HUES6 (cell line): Measurements from ENCODE around the gene CALCOCO1.
A peak's percentile ranks its signal among the peaks of the same experiment; 100 is the strongest.

Source experiments
- H3K27ac ChIP-seq: 2 replicates; pipeline ENCODE4 v1.7.0; 2013; ENCODE audit warnings: low read depth, mild to moderate bottlenecking, low read length, inconsistent platforms
- H3K27me3 ChIP-seq: 2 replicates; pipeline ENCODE4 v1.6.1; 2013; ENCODE audit warnings: low read length; ENCODE audit not compliant: control insufficient read depth, insufficient read depth
- H3K36me3 ChIP-seq: 2 replicates; pipeline ENCODE4 v1.6.1; 2013; ENCODE audit warnings: low read length; ENCODE audit not compliant: control insufficient read depth, insufficient read depth
- H3K4me1 ChIP-seq: 2 replicates; pipeline ENCODE4 v1.6.1; 2013; ENCODE audit warnings: low read length; ENCODE audit not compliant: control insufficient read depth, insufficient read depth
- H3K4me3 ChIP-seq: 2 replicates; pipeline ENCODE4 v1.5.1; 2013; ENCODE audit warnings: low read depth, low read length
- H3K9ac ChIP-seq: one replicate; pipeline ENCODE4 v1.6.1; 2013; ENCODE audit warnings: mild to moderate bottlenecking, low read length
- H3K9me3 ChIP-seq: 2 replicates; pipeline ENCODE4 v1.6.1; 2013; ENCODE audit warnings: low read depth, low read length; ENCODE audit not compliant: control insufficient read depth, insufficient read depth

The CALCOCO1 gene

DNA sequence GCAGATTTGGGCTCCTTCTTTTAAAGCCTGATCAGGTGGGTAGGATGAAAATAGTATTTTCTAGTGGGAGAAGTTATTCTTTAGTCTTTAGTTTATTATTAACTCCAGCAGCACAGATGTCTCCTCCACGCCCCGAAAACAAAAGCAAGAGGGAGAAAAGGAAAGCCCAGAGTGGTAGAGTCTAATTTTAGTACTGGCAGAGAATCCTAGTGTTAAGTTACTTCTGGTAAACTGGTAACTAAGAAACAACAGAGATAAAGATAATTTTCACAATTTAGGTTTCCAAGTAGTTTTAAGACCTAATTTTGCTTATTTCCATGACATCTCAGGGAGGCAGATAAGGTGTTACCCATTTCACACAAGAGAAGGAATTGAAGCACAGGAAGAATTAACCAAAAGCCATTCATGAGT, 67.7 kb downstream of the CALCOCO1 start:
- H3K9me3 ChIP-seq: no peaks in the 10 kb centered on the region
- no peaks in the 10 kb centered on the region for H3K27me3 ChIP-seq
- H3K4me1 ChIP-seq: peaks cover 12% of the 10 kb centered on the region
- H3K27ac ChIP-seq: no peak overlapping the region
- H3K4me3 ChIP-seq: no peak overlapping the region
- no peak overlapping the region for H3K9ac ChIP-seq
- peaks cover 17% of the 10 kb centered on the region for H3K36me3 ChIP-seq

DNA sequence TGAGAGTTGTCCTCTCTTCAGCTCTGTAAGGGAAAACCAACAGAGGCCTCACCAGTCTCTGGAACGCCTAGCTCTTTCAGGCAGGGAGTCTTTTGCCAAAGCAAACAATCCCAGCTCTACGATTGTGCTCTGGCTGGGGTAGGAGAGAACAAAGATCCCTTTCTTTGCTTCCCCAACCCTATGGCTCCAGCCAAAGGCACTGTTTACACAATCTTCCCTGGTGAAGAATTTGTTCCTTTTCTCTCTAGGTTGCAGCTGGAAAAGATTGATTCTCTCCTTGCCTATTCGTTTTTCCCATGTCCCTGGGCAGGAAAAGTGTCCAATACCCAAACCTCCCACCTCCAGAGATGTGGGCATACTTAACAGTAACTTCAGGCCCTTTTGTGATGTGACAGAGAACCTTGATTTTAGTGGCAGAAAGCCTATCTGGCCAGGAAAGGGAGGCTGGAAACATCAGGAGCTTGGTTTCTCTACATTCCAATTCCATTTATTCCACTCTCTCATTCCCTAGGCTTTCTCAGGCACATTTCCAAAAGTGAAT, 68.2 kb downstream of the CALCOCO1 start:
- Histone ChIP-seq H3K9ac (peak overlapping the region; percentile 17), H3K36me3 (peaks cover 13% of the 10 kb centered on the region), H3K27ac (peak overlapping the region; percentile 4), H3K4me1 (peaks cover 12% of the 10 kb centered on the region), H3K4me3 (no peak overlapping the region), H3K9me3 (no peaks in the 10 kb centered on the region), H3K27me3 (no peaks in the 10 kb centered on the region)
